ENCODE measurements around the gene SMIM22. TPM values are rescaled to one million over a fixed set of nuclear protein-coding genes. Genes with fewer than 3 reads are reported as not detected.
A peak's percentile ranks its signal among the peaks of the same experiment; 100 is the strongest.

Gene SMIM22
- total and polyA plus RNA-seq, 2 donors (not counting 3 experiments of a cell fraction or from before 2014, with no cell fraction given) = not detected

- no peak overlapping the region for H3K9ac ChIP-seq (replicated peaks; ENCODE audit: extremely low read depth, insufficient read depth, low read length)
- no peaks in the 10 kb centered on the region for H3K27me3 ChIP-seq (ENCODE audit: control insufficient read depth in 2 of 2, insufficient read depth in 2 of 2, low read length in 2 of 2)
- H3K4me2 ChIP-seq (ENCODE audit: insufficient read depth, low read length) = no peak overlapping the region
- H2AFZ ChIP-seq (ENCODE audit: low read depth, low read length) = no peak overlapping the region
- H3K79me2 ChIP-seq (ENCODE audit: control insufficient read depth, insufficient read depth, low read length) = peaks cover 12% of the 10 kb centered on the region
- no peak overlapping the region for H3K27ac ChIP-seq (ENCODE audit: insufficient read depth, low read depth, low read length)
- ChIA-PET POLR2A (no interaction called here), CTCF (no interaction called here)
- no peaks in the 10 kb centered on the region for H3K9me3 ChIP-seq (replicated peaks; ENCODE audit: control insufficient read depth, insufficient read depth, low read length)
- H4K20me1 ChIP-seq (replicated peaks; ENCODE audit: control insufficient read depth, extremely low read depth, insufficient read depth, low read length) = no peaks in the 10 kb centered on the region
- dilution Hi-C loops (cut with MboI; ENCODE audit: extremely low pct_ligation_motif_present, low sequenced_read_pairs) (no loop called here), intact Hi-C loops (cut with micrococcal nuclease) (no loop called here)
- no peaks in the 10 kb centered on the region for H3K4me1 ChIP-seq (ENCODE audit: control insufficient read depth, extremely low read depth, insufficient read depth, low read length)
- BruUV-seq (replicated peaks) = no TSS peak
- FAIRE-seq = no peak
- no peaks in the 10 kb centered on the region for H3K9me1 ChIP-seq (replicated peaks; ENCODE audit: control insufficient read depth, extremely low read depth, insufficient read depth, low read length)
- DNase-seq (ENCODE audit: low read depth, low spot score) = no peak
- peaks cover 20 to 46% of the 10 kb centered on the region in 2 experiments for H3K36me3 ChIP-seq (ENCODE audit: control insufficient read depth in 2 of 2, extremely low read depth in 1 of 2, insufficient read depth in 2 of 2, low read length in 2 of 2)
- TF ChIP-seq, protein P1, sequence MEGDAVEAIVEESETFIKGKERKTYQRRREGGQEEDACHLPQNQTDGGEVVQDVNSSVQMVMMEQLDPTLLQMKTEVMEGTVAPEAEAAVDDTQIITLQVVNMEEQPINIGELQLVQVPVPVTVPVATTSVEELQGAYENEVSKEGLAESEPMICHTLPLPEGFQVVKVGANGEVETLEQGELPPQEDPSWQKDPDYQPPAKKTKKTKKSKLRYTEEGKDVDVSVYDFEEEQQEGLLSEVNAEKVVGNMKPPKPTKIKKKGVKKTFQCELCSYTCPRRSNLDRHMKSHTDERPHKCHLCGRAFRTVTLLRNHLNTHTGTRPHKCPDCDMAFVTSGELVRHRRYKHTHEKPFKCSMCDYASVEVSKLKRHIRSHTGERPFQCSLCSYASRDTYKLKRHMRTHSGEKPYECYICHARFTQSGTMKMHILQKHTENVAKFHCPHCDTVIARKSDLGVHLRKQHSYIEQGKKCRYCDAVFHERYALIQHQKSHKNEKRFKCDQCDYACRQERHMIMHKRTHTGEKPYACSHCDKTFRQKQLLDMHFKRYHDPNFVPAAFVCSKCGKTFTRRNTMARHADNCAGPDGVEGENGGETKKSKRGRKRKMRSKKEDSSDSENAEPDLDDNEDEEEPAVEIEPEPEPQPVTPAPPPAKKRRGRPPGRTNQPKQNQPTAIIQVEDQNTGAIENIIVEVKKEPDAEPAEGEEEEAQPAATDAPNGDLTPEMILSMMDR (IDR thresholded peaks at IDR 0.05; ENCODE audit: extremely low read depth in 1 of 2, insufficient read depth in 1 of 2, low read depth in 1 of 2, low read length in 2 of 2) = no peak
- no peak for TF ChIP-seq FOS (IDR thresholded peaks at IDR 0.05; ENCODE audit: borderline replicate concordance, insufficient read depth, low read length)
- H3K4me3 ChIP-seq (replicated peaks in 1 of 3; ENCODE audit: insufficient read depth in 1 of 3, low read depth in 1 of 3, low read length in 3 of 3) = no peak overlapping the region
Measured at GRCh38 chr16:4837733-4838501, 42.7 kb downstream of the SMIM22 start.

GRCh38 chr16:4839942-4840341, 44.8 kb downstream of the SMIM22 start:
- TF ChIP-seq FOS (IDR thresholded peaks at IDR 0.05; ENCODE audit: borderline replicate concordance, insufficient read depth, low read length) = no peak
- no peak for TF ChIP-seq MYC (IDR thresholded peaks at IDR 0.05; ENCODE audit: low read depth, low read length)
- no peaks in the 10 kb centered on the region for H3K27me3 ChIP-seq (ENCODE audit: control insufficient read depth in 2 of 2, insufficient read depth in 2 of 2, low read length in 2 of 2)
- BruUV-seq (replicated peaks) = no TSS peak
- FAIRE-seq = no peak
- no peaks in the 10 kb centered on the region for H3K9me1 ChIP-seq (replicated peaks; ENCODE audit: control insufficient read depth, extremely low read depth, insufficient read depth, low read length)
- POLR2A ChIA-PET = no interaction called here
- H3K9me3 ChIP-seq (replicated peaks; ENCODE audit: control insufficient read depth, insufficient read depth, low read length) = no peaks in the 10 kb centered on the region
- intact Hi-C loops (cut with micrococcal nuclease) (no loop called here), dilution Hi-C loops (cut with MboI; ENCODE audit: extremely low pct_ligation_motif_present, low sequenced_read_pairs) (no loop called here)
- peaks cover 25 to 44% of the 10 kb centered on the region in 2 experiments for H3K36me3 ChIP-seq (ENCODE audit: control insufficient read depth in 2 of 2, extremely low read depth in 1 of 2, insufficient read depth in 2 of 2, low read length in 2 of 2)
- CTCF ChIA-PET = no interaction called here
- peaks cover 12% of the 10 kb centered on the region for H3K79me2 ChIP-seq (ENCODE audit: control insufficient read depth, insufficient read depth, low read length)
- DNase-seq (ENCODE audit: low read depth, low spot score) = peak; percentile 17
- no peaks in the 10 kb centered on the region for H3K4me1 ChIP-seq (ENCODE audit: control insufficient read depth, extremely low read depth, insufficient read depth, low read length)
- H3K4me2 ChIP-seq (ENCODE audit: insufficient read depth, low read length) = no peak overlapping the region
- no peak overlapping the region for H3K4me3 ChIP-seq (replicated peaks in 1 of 3; ENCODE audit: insufficient read depth in 1 of 3, low read depth in 1 of 3, low read length in 3 of 3)
- H2AFZ ChIP-seq (ENCODE audit: low read depth, low read length) = no peak overlapping the region
- H4K20me1 ChIP-seq (replicated peaks; ENCODE audit: control insufficient read depth, extremely low read depth, insufficient read depth, low read length) = no peaks in the 10 kb centered on the region
- H3K9ac ChIP-seq (replicated peaks; ENCODE audit: extremely low read depth, insufficient read depth, low read length) = no peak overlapping the region
- no peak overlapping the region for H3K27ac ChIP-seq (ENCODE audit: insufficient read depth, low read depth, low read length)

Data from endothelial cell of umbilical vein (primary cell).